Measurements from ENCODE around the gene CAV2.

GRCh38 chr7:116509982-116510579 lies 10.5 kb downstream of the CAV2 start:
- TF ChIP-seq CTCF (IDR thresholded peaks at IDR 0.05; ENCODE audit: insufficient read depth, low read depth, low read length): no peak
- TF ChIP-seq EZH2 (IDR thresholded peaks at IDR 0.05; ENCODE audit: insufficient read depth, low read length): no peak

Data from astrocyte (in vitro differentiated cells and primary cell).